Ovary (tissue), 3 donors: Measurements from ENCODE around the gene NFASC.

Source experiments
- CTCF ChIP-seq, 3 donors: fragments of 450-650 bp in 2 of 3; fragments of 200-600 bp in 1 of 3; IDR thresholded peaks; one replicate each; pipeline versions ENCODE4 v1.5.1 to v1.8.0; 2016 to 2022; ENCODE audit warnings: antibody characterized with exemption in 3 of 3, mild to moderate bottlenecking in 1 of 3
- POLR2A ChIP-seq: fragments of 450-650 bp; IDR thresholded peaks from one replicate; pipeline ENCODE4 v1.6.1; 2017; ENCODE audit warnings: antibody characterized with exemption, mild to moderate bottlenecking, moderate library complexity
- donor health status: DM: no; HTN: no; CAD: no.

- TF ChIP-seq CTCF (IDR thresholded peaks at IDR 0.05) (no peak), POLR2A (no peak)
Observed at GRCh38 chr1:204927673-204928641, 57.3 kb downstream of the NFASC start.
